Occipital lobe (tissue), 2 donors: ENCODE measurements around the gene LRRFIP1. TPM values are rescaled to one million over a fixed set of nuclear protein-coding genes. Genes with fewer than 3 reads are reported as not detected.
"Not testable (repeated sequence)": the region's sequence is repeated elsewhere in the genome, so short reads cannot be mapped to it uniquely, and the experiment has no call there.

Experiments
- DNase-seq: peaks from one replicate; lab custom pipeline; 2025; lab: John Stamatoyannopoulos, UW
- total RNA-seq: library from RNA; depleted of rRNA; stranded (reverse); fragments of >200 nt; gene quantifications from one replicate; pipeline ENCODE4 v1.2.3, GENCODE V29; 2014

Gene LRRFIP1
- total RNA-seq, 1 donor from 2014 or later: 29.0 TPM

GRCh38 chr2:237597196-237598145, 29.9 kb upstream of the LRRFIP1 start:
- DNase-seq: no peak

DNA sequence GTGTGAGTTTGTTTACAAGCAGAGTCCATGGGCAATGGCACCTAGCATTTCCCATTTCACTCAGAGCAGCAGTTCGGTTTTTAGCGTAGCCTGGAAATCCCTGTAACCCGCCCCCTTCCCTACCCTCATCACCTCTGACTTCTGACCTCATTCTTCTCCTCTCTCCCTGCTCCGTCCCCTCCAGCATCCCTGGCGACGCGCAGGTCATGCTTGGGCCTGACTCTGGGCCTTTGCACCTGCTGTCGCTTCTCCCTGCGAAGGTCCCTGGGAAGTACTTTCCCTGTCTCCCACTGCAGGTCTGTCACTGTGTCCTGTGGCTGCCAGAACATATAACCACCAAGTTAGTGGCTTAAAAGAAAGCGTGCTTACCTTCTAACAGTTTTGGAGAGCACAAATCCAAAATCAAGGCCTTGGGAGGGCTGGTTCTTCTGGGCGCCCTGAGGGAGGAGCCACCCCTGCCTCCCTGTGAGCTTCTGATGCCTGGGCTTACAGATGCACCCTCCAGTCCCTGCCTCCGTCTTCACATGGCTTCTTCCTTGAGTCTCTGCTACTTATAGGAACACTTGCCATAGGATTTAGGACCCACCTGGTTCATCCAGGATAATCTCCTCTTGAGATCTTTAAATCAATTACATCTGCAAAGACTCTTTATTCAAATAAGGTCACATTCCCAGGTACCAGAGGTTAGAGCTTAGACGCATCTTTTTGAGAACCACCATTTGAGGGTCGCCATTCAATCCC, 28.7 kb upstream of the LRRFIP1 start:
- no peak for DNase-seq

DNA sequence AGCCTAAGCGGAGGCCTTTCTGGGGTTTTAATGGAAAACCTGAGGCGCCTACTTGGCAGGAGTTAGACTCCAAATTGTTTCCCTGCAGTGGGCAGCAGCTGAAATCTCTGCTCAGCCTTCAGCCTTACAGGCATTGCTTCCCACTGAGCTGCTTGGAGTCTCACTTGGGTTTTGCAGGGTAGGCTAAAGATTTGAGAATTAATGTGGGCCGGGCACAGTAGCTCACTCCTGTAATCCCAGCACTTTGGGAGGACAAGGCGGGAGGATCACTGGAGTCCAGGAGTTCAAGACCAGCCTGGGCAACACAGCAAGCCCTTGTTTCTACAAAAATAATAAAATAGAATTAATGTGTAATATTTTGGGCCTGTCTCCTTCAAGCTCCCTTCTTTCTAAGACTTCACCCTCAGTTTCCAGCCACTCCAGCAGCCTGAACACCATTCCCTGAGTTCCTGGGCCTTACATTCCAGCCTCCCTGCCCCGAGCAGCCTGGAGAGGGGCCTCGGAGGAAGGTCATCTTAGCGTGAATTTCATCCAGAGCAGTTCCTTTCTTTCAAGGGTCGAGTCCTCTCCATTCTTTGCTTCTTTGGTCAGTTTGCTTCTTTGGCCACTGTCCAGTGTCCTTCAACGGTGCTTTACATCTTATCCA, 27.8 kb upstream of the LRRFIP1 start:
- DNase-seq: no peak

GRCh38 chr2:237600205-237600846, 27.1 kb upstream of the LRRFIP1 start:
- DNase-seq: no peak

- DNase-seq: no peak
These were observed 25.8 kb upstream of the LRRFIP1 start for GRCh38 chr2:237601453-237602116.

GRCh38 chr2:237602409-237602808, 25.0 kb upstream of the LRRFIP1 start:
- no peak for DNase-seq

DNA sequence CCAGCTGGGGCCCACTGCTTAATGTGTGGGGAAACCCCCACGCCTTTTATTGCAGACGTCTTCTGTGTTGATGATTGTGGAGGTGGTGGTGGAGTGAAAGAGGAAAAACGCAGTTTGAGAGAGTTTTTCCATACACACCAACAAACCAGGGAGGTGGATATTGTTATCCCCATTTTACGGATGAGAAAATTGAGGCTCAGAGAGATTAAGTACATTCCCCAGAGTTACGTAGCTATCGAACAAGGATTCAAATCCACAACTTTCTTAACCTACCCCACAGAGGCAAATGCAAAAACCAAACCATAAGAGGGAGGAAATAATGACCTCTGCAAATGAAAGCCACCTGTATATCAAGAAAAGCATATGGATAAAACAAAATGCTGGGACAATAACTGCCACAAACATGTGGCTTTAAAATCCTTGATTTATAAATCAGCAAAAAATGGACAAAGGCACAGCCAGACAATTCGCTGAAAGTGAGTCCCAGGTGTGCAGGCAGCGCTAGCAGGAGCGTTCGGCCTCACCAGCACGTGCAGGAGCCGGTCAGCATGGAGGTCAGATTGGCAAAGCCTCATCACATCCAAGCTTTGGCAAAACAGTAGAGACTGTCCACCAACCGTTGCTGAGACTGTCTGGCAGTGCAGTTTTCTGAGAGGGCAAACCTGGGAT, 24.2 kb upstream of the LRRFIP1 start:
- DNase-seq: no peak

DNA sequence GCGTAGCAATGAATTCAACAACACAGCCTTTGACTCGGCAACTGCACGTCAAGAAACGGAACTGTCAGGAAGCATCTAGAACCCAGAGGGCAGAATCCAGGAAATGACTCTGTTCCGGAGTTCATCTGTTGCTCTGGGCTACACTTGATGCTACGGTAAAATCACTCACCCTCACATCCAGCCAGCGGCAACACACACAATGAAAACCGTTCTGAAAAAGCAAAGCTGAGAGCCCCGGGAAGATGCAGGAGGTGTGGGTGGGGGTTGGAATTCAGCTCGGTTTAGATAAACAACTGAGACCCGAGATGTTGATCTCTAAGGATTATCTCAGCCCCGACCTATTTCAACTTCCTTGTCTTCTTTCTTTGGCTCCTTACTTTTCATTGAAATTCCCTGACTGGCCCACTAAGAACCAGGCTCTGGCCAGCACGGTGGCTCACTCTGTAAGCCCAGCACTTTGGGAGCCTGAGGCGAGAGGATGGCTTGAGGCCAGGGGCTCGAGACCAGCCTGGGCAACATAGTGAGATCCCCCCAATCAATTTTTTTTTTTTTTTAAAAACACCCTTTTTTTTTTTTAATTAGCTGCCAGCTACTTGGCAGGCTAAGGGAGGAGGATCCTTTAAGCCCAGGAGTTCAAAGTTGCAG, 23.5 kb upstream of the LRRFIP1 start:
- DNase-seq: no peak

DNA sequence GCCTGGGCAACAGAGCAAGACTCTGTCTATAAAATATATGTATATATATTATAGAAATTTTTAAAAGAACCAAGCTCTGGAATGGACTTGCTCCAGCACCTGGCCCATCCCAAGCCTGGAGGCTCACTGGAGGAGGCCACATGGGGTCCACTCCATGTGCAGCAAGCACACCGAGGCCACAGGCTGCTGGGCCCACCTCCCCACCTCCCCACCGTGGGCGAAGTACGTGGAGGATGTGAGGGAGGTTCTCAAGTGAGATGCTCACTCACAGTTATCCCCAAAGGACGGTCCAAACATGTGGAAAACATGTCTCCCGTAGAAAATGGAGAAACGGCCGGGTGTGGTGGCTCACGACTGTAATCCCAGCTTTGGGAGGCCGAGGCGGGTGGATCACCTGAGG, 23.0 kb upstream of the LRRFIP1 start:
- DNase-seq: no peak

GRCh38 chr2:237604960-237605359, 22.4 kb upstream of the LRRFIP1 start:
- DNase-seq: no peak

- not testable (repeated sequence) for DNase-seq
These were observed 20.9 kb upstream of the LRRFIP1 start for GRCh38 chr2:237606522-237606921.

DNA sequence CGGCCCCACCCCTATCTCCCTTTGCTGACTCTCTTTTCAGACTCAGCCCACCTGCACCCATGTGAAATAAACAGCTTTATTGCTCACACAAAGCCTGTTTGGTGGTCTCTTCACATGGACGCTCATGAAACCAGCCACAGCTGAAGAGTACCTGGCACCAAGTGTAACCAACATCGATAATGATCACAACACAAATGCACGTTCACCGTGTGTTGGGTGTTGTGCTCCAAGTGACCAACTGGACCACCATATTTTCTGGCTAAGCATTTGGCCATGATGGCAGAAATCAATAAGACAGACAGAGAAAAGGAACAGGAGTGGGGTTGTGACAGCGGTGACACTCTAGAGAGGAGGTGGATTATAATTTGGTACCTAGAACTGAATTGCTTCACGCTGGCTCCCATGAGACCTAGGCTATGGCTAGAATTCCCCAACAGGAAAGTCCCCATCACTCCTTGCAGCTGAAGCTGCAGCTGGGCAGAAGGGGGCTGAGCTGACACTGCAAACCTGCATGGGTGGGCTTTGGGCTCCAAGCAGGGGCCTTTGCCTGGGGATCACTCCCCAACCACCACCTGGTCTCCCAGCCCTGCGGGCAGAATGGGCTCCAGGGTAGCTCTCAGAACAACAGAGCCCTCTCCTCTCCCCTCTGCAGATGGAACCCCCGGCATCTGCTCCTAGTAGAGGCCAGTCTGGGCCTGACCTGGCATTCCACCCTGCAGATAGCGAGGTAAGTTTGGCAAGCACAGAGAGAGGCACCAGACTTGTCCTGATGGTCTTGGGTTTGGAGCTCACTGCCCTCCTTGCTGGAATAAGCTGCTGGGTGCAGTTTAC, 14.6 kb upstream of the LRRFIP1 start:
- no peak for DNase-seq

DNA sequence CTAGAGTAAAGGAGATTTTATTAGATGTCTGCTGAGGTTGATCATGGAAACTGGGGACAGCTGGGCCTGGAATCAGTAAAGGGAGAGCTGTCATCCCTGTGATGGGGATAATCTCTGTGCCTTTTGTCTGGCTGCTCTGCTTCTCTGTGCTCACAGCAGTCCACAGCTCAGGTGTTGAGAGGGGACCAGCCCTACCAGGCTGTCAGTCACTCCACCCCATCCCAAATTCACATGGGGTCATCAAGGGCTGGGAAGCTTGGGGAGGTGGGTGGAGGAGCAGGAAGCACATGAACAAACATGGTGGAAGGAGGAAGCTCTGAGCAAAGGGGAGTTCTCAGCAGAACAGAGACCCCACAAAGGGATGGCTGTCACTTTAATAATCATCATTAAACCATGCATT, 13.7 kb upstream of the LRRFIP1 start:
- DNase-seq: no peak

DNA sequence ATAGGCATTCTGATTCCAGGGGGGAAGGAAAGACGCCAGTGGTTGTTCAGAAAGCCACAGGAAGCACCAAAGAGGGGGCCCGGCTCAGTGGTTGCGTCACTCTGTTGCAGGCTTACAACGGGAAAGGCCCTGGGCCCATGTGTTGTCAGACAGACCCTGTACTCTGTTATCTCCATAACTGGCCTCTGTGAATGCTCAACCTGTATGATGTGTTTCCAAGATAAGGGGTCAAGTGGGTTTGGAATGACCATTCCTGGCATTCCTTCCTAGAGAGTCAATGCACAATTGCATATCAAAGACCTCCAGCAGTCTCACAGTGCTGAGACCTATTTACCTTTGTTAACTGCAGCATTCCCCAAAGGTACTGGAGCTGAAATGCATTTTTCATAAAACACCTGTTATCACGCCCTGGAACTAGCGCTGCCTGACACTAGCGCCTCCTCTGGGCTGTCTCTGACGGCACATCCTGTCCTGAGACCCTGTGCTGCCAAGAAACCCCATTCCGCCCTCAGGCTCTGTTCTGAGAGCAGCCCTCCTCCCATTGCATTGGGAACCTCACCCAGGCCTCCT, 13.2 kb upstream of the LRRFIP1 start:
- DNase-seq: no peak

GRCh38 chr2:237615631-237616249, 11.6 kb upstream of the LRRFIP1 start:
- no peak for DNase-seq

DNA sequence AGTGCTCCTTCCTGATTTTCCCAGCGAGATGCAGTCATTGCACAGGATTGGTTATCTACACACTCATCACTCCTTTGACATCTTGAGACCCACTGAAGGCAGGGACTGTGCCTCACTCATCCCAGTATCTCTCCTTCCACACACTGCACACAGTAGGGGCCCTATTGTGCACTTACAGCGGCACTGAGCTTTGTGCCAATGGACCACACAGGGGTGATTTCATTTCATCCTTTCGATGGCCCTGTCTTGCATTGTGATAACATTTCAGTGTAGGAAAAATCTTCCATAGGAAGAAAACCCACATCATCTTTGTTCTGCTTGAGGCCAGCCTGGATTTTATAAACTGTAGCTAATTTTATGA, 11.0 kb upstream of the LRRFIP1 start:
- DNase-seq: no peak

GRCh38 chr2:237616734-237617586, 10.4 kb upstream of the LRRFIP1 start:
- no peak for DNase-seq
